Tibial nerve (tissue), 4 donors: ENCODE measurements around the gene ZNF500. TPM values are rescaled to one million over a fixed set of nuclear protein-coding genes. Genes with fewer than 3 reads are reported as not detected.

Experiments
- DNase-seq, 2 donors: peaks; one replicate each; pipeline ENCODE4 v3.0.0-alpha.2; 2019; ENCODE audit warnings: low spot score in 2 of 2
- H3K27ac ChIP-seq, 4 donors: fragments of 200-600 bp; sonication (generic) in 3 of 4; one replicate each; pipeline ENCODE4 v1.5.1; 2017 to 2019; ENCODE audit warnings: mild to moderate bottlenecking in 1 of 4
- H3K27me3 ChIP-seq, 2 donors: fragments of 200-600 bp; sonication (generic) in 1 of 2; one replicate each; pipeline versions ENCODE4 v1.5.1 to v1.6.0; 2017 to 2019
- H3K36me3 ChIP-seq, 3 donors: fragments of 200-600 bp; sonication (generic); one replicate each; pipeline ENCODE4 v1.5.1; 2018 to 2019
- H3K4me1 ChIP-seq, 4 donors: fragments of 200-600 bp; sonication (generic) in 3 of 4; one replicate each; pipeline ENCODE4 v1.5.1; 2017 to 2019
- H3K4me3 ChIP-seq, 4 donors: fragments of 200-600 bp; sonication (generic) in 3 of 4; one replicate each; pipeline ENCODE4 v1.5.1; 2017 to 2019; ENCODE audit warnings: mild to moderate bottlenecking in 1 of 4, moderate library complexity in 1 of 4
- H3K9me3 ChIP-seq, 4 donors: fragments of 200-600 bp; sonication (generic) in 3 of 4; one replicate each; pipeline ENCODE4 v1.5.1; 2017 to 2019
- EP300 ChIP-seq, 2 donors: sonication (generic); formaldehyde crosslinking; IDR thresholded peaks; one replicate each; pipeline ENCODE4 v1.6.1; 2017; ENCODE audit warnings: antibody characterized with exemption in 2 of 2, mild to moderate bottlenecking in 1 of 2
- POLR2A ChIP-seq, 2 donors: fragments of 450-650 bp; IDR thresholded peaks; one replicate each; pipeline ENCODE4 v1.6.1; 2017; ENCODE audit warnings: antibody characterized with exemption in 2 of 2, mild to moderate bottlenecking in 2 of 2, moderate library complexity in 2 of 2
- WGBS, 2 donors: methylation state at CpG; one replicate each; pipeline ENCODE4 v1.1.5; 2018; 5-methylcytosine and 5-hydroxymethylcytosine counted together
- small RNA-seq: library from RNA; depleted of rRNA; stranded (forward); fragments of <200 nt; gene quantifications from one replicate; pipeline ENCODE3, GENCODE V24; 2016
- total RNA-seq, 4 donors: library from RNA; depleted of rRNA; stranded (reverse); fragments of >200 nt; gene quantifications; one replicate each; pipeline ENCODE4 v1.1.0, GENCODE V29; 2016
- TF ChIP-seq, protein P1 (sequence below), 5 experiments: fragments of 200-600 bp in 3 of 5; fragments of 450-650 bp in 2 of 5; sonication (generic) in 3 of 5; IDR thresholded peaks; one replicate each; pipeline ENCODE4 v1.5.1; 2016 to 2019; ENCODE audit warnings: antibody characterized with exemption in 5 of 5, mild to moderate bottlenecking in 3 of 5, moderate library complexity in 2 of 5

The ZNF500 gene
- total RNA-seq, 4 donors from 2014 or later = 20.3 to 43.2 (median 34.4) TPM

DNA sequence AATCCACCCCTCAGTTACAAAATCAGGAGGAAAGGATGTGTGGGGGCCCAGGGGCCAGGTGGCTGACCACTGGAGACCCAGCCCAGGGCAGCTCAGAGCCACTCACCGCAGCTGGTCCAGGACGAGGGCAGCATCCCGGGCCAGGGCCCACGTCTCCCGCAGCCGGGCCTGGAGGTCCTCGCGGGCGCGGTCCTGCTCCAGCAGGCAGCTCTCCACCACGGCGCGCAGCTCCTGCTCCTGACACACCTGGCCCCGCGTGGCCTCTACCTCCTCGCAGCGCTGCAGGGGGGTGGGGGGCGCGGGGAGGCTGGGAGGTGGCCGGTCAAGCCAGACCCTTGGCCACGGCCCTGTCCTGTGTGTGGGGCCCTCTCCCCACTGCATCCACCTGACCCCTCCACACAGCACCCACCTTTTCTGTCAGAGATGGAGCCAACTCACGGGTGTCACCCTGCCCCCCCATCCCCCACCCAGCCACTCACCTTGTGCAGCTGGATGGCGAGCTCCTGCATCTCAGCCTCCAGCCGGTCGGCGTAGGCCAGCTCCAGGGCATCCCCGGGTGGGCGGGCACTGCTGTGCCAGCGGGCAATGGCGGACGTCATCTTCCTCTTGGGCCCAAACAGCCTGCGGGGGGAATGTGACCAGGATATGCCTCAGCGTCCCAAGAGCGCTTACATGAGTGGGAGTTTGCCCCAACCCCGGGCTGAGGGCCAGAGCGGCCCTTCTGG is 68.5 kb downstream of the ZNF500 start:
- WGBS, 2 donors = 88 to 95% methylated on average over 25 to 32 of the region's 36 CpGs
- H3K9me3 ChIP-seq = no peaks in the 10 kb centered on the region
- H3K27me3 ChIP-seq = no peaks in the 10 kb centered on the region
- no peak for DNase-seq
- peaks cover 0 to 35% (median 7%) of the 10 kb centered on the region in 4 donors for H3K4me1 ChIP-seq
- TF ChIP-seq, protein P1, sequence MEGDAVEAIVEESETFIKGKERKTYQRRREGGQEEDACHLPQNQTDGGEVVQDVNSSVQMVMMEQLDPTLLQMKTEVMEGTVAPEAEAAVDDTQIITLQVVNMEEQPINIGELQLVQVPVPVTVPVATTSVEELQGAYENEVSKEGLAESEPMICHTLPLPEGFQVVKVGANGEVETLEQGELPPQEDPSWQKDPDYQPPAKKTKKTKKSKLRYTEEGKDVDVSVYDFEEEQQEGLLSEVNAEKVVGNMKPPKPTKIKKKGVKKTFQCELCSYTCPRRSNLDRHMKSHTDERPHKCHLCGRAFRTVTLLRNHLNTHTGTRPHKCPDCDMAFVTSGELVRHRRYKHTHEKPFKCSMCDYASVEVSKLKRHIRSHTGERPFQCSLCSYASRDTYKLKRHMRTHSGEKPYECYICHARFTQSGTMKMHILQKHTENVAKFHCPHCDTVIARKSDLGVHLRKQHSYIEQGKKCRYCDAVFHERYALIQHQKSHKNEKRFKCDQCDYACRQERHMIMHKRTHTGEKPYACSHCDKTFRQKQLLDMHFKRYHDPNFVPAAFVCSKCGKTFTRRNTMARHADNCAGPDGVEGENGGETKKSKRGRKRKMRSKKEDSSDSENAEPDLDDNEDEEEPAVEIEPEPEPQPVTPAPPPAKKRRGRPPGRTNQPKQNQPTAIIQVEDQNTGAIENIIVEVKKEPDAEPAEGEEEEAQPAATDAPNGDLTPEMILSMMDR (IDR thresholded peaks at IDR 0.05) = no peak
- TF ChIP-seq POLR2A (IDR thresholded peaks at IDR 0.05) = no peak
- no peak for TF ChIP-seq EP300 (IDR thresholded peaks at IDR 0.05)
- H3K4me3 ChIP-seq = no peak overlapping the region
- H3K36me3 ChIP-seq = peaks cover 2 to 87% (median 20%) of the 10 kb centered on the region in 3 donors
- H3K27ac ChIP-seq = no peak overlapping the region

Small RNAs within 50 kb of the gene (small RNA-seq; reads per million reads assigned to genes)
- not detected for gene RF00017

Other genes with a start within 250 kb of the ZNF500 start
- gene CDIP1, start 228.4 kb downstream of the ZNF500 start, total RNA-seq = 10 to 100 TPM; 16.2 to 40.2 (median 24.0) TPM
- gene C16orf96, start 210.8 kb downstream of the ZNF500 start, total RNA-seq = under 1 TPM in 2 of 4 donors, not detected in 2; 0.20 to 0.21 TPM
- 10 to 100 TPM in 2 of 4 donors, 1 to 10 TPM in 2; 6.5 to 22.8 (median 9.8) TPM for gene UBALD1, start 152.3 kb downstream of the ZNF500 start, total RNA-seq
- 10 to 100 TPM; 37.5 to 59.1 (median 42.7) TPM for gene MGRN1, start 142.3 kb downstream of the ZNF500 start, total RNA-seq
- 10 to 100 TPM; 30.3 to 63.7 (median 48.5) TPM for gene NUDT16L1, start 73.6 kb downstream of the ZNF500 start, total RNA-seq
- gene ANKS3, start 32.9 kb downstream of the ZNF500 start, total RNA-seq = 10 to 100 TPM; 29.3 to 58.8 (median 51.8) TPM
- gene DNAAF8, start 32.6 kb downstream of the ZNF500 start, total RNA-seq = 10 to 100 TPM in 1 of 4 donors, 1 to 10 TPM in 1, under 1 TPM in 2; 0.21 to 15.3 (median 0.74) TPM
- not detected for gene SEPTIN12, start 21.2 kb upstream of the ZNF500 start, total RNA-seq
- gene SMIM22, start 28.2 kb upstream of the ZNF500 start, total RNA-seq = not detected
- gene ROGDI, start 35.5 kb upstream of the ZNF500 start, total RNA-seq = 10 to 100 TPM; 10.5 to 28.5 (median 16.8) TPM
- gene GLYR1, start 80.1 kb upstream of the ZNF500 start, total RNA-seq = 10 to 100 TPM; 42.0 to 59.4 (median 50.9) TPM
- 10 to 100 TPM; 24.5 to 47.4 (median 29.2) TPM for gene UBN1, start 80.3 kb upstream of the ZNF500 start, total RNA-seq
- gene PPL, start 170.0 kb upstream of the ZNF500 start, total RNA-seq = 100 to 1,000 TPM in 3 of 4 donors, 10 to 100 TPM in 1; 52.2 to 246 (median 200) TPM
- gene SEC14L5, start 191.2 kb upstream of the ZNF500 start, total RNA-seq = 10 to 100 TPM; 12.0 to 29.0 (median 13.6) TPM